ENCODE data around the gene C2orf72.

Gene C2orf72

GRCh38 chr2:231069379-231070054, 32.2 kb downstream of the C2orf72 start:
- Histone ChIP-seq H3K9me2 (replicated peaks; ENCODE audit: low read depth, low read length) (no peaks in the 10 kb centered on the region), H3K36me3 (ENCODE audit: insufficient read depth, low read length) (peaks cover 85% of the 10 kb centered on the region), H4K20me1 (ENCODE audit: insufficient read depth, low read length, poor library complexity, severe bottlenecking) (no peaks in the 10 kb centered on the region), H3K9ac (ENCODE audit: low read depth, low read length, poor library complexity, severe bottlenecking) (no peak overlapping the region), H3K4me1 (ENCODE audit: insufficient read depth, low read length, poor library complexity, severe bottlenecking) (no peaks in the 10 kb centered on the region), H2AFZ (ENCODE audit: low read length) (no peak overlapping the region), H3K79me2 (ENCODE audit: insufficient read depth, low read length) (no peaks in the 10 kb centered on the region), H3K9me3 (ENCODE audit: insufficient read depth, low read depth, low read length) (no peaks in the 10 kb centered on the region), H3K4me3 (ENCODE audit: low read length, poor library complexity, severe bottlenecking) (no peak overlapping the region), H3K4me2 (ENCODE audit: low read depth, low read length, poor library complexity, severe bottlenecking) (no peak overlapping the region), H3K27me3 (ENCODE audit: insufficient read depth, low read length, poor library complexity, severe bottlenecking) (no peaks in the 10 kb centered on the region), H3F3A (ENCODE audit: low read depth) (no peaks in the 10 kb centered on the region)
- TF ChIP-seq CTCF (conservative IDR thresholded peaks at IDR 0.05; ENCODE audit: low read length) (no peak), EZH2phosphoT487 (IDR thresholded peaks at IDR 0.05; ENCODE audit: borderline replicate concordance) (no peak)

- Histone ChIP-seq H3K4me1 (ENCODE audit: insufficient read depth, low read length, poor library complexity, severe bottlenecking) (no peaks in the 10 kb centered on the region), H4K20me1 (ENCODE audit: insufficient read depth, low read length, poor library complexity, severe bottlenecking) (no peaks in the 10 kb centered on the region), H3K9me3 (ENCODE audit: insufficient read depth, low read depth, low read length) (no peaks in the 10 kb centered on the region), H2AFZ (ENCODE audit: low read length) (no peak overlapping the region), H3F3A (ENCODE audit: low read depth) (no peaks in the 10 kb centered on the region), H3K79me2 (ENCODE audit: insufficient read depth, low read length) (no peaks in the 10 kb centered on the region), H3K27me3 (ENCODE audit: insufficient read depth, low read length, poor library complexity, severe bottlenecking) (no peaks in the 10 kb centered on the region), H3K9ac (ENCODE audit: low read depth, low read length, poor library complexity, severe bottlenecking) (no peak overlapping the region), H3K9me2 (replicated peaks; ENCODE audit: low read depth, low read length) (no peaks in the 10 kb centered on the region), H3K36me3 (ENCODE audit: insufficient read depth, low read length) (peaks cover 97% of the 10 kb centered on the region), H3K4me3 (ENCODE audit: low read length, poor library complexity, severe bottlenecking) (no peak overlapping the region), H3K4me2 (ENCODE audit: low read depth, low read length, poor library complexity, severe bottlenecking) (no peak overlapping the region)
- no peak for TF ChIP-seq EZH2phosphoT487 (IDR thresholded peaks at IDR 0.05; ENCODE audit: borderline replicate concordance)
Observed at GRCh38 chr2:231084565-231084964, 47.2 kb downstream of the C2orf72 start.

GRCh38 chr2:231088754-231089153, 51.4 kb downstream of the C2orf72 start:
- no peak for TF ChIP-seq EZH2phosphoT487 (IDR thresholded peaks at IDR 0.05; ENCODE audit: borderline replicate concordance)
- no peak for TF ChIP-seq CTCF (conservative IDR thresholded peaks at IDR 0.05; ENCODE audit: low read length)
- H3K4me3 ChIP-seq (ENCODE audit: low read length, poor library complexity, severe bottlenecking) = no peak overlapping the region
- no peak overlapping the region for H3K9ac ChIP-seq (ENCODE audit: low read depth, low read length, poor library complexity, severe bottlenecking)
- H3K9me2 ChIP-seq (replicated peaks; ENCODE audit: low read depth, low read length) = no peaks in the 10 kb centered on the region
- peaks cover 73% of the 10 kb centered on the region; the same call in 1 of the 2 replicates for H3K36me3 ChIP-seq (ENCODE audit: insufficient read depth, low read length)
- H4K20me1 ChIP-seq (ENCODE audit: insufficient read depth, low read length, poor library complexity, severe bottlenecking) = no peaks in the 10 kb centered on the region
- no peaks in the 10 kb centered on the region for H3K4me1 ChIP-seq (ENCODE audit: insufficient read depth, low read length, poor library complexity, severe bottlenecking)
- no peak overlapping the region for H3K4me2 ChIP-seq (ENCODE audit: low read depth, low read length, poor library complexity, severe bottlenecking)
- no peak overlapping the region for H2AFZ ChIP-seq (ENCODE audit: low read length)
- H3K9me3 ChIP-seq (ENCODE audit: insufficient read depth, low read depth, low read length) = no peaks in the 10 kb centered on the region
- no peaks in the 10 kb centered on the region for H3K27me3 ChIP-seq (ENCODE audit: insufficient read depth, low read length, poor library complexity, severe bottlenecking)
- no peaks in the 10 kb centered on the region for H3K79me2 ChIP-seq (ENCODE audit: insufficient read depth, low read length)
- H3F3A ChIP-seq (ENCODE audit: low read depth) = no peaks in the 10 kb centered on the region

DNA sequence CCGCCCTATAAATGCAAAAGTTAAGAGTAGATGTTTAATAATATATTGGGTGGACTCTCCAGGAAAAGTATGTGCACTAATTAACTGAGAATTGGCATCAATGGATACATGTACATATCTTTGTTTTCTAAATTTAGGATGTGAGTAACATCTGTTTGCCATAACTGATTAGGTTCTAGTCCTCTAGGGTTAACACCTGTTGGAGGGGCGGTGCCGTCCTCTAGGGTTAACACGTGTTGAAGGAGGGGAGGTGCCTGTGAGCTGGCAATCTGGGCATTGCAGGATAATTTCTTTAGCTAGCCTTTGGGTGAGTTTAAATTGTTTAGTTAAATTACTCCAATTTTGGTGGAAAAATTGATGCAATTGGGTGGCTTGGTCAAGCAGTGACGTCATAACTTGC, 56.6 kb downstream of the C2orf72 start:
- no peak overlapping the region for H3K4me3 ChIP-seq (ENCODE audit: low read length, poor library complexity, severe bottlenecking)
- H3K4me1 ChIP-seq (ENCODE audit: insufficient read depth, low read length, poor library complexity, severe bottlenecking) = no peaks in the 10 kb centered on the region
- H3K79me2 ChIP-seq (ENCODE audit: insufficient read depth, low read length) = no peaks in the 10 kb centered on the region
- no peaks in the 10 kb centered on the region for H3F3A ChIP-seq (ENCODE audit: low read depth)
- H3K9me3 ChIP-seq (ENCODE audit: insufficient read depth, low read depth, low read length) = no peaks in the 10 kb centered on the region
- H3K4me2 ChIP-seq (ENCODE audit: low read depth, low read length, poor library complexity, severe bottlenecking) = no peak overlapping the region
- TF ChIP-seq EZH2phosphoT487 (IDR thresholded peaks at IDR 0.05; ENCODE audit: borderline replicate concordance) (no peak), CTCF (conservative IDR thresholded peaks at IDR 0.05; ENCODE audit: low read length) (no peak)
- no peaks in the 10 kb centered on the region for H3K27me3 ChIP-seq (ENCODE audit: insufficient read depth, low read length, poor library complexity, severe bottlenecking)
- peaks cover 4% of the 10 kb centered on the region for H4K20me1 ChIP-seq (ENCODE audit: insufficient read depth, low read length, poor library complexity, severe bottlenecking)
- H3K36me3 ChIP-seq (ENCODE audit: insufficient read depth, low read length) = peaks cover 37% of the 10 kb centered on the region; the same call in 1 of the 2 replicates
- no peaks in the 10 kb centered on the region for H3K9me2 ChIP-seq (replicated peaks; ENCODE audit: low read depth, low read length)
- no peak overlapping the region for H2AFZ ChIP-seq (ENCODE audit: low read length)
- no peak overlapping the region for H3K9ac ChIP-seq (ENCODE audit: low read depth, low read length, poor library complexity, severe bottlenecking)
